K562 (cell line): ENCODE data around the gene HMCN2. TPM values are rescaled to one million over a fixed set of nuclear protein-coding genes. Genes with fewer than 3 reads are reported as not detected.

Experiments
- ATAC-seq: fragments of 200-7000 bp; cut with Tn5 transposase; 3 replicates; pipeline ENCODE4 v1.9.1; 2020; ENCODE audit warnings: moderate library complexity
- BruUV-seq: library from RNA; stranded (reverse); fragments of 400-500 nt; replicated peaks from 2 replicates; lab custom pipeline; 2021; lab: Mats Ljungman, UMichigan
- CTCF ChIA-PET: fragments of 300-600 bp; formaldehyde crosslinking; extraction: SDS; loops from one replicate; lab custom pipeline; 2021; ENCODE audit warnings: low intra/inter-chr PET ratio; lab: Yijun Ruan, JAX
- POLR2A ChIA-PET: fragments of 300-600, 350-650 bp; sonication (Branson Sonifier 250); formaldehyde crosslinking; extraction: SDS; loops from one replicate; lab custom pipeline; 2021; ENCODE audit warnings: antibody characterized with exemption, inconsistent platforms; lab: Yijun Ruan, JAX
- DNase-seq, 4 experiments: peaks; one replicate each; pipeline versions ENCODE4 v3.0.0 to v3.0.0-alpha.2; 2011 to 2018; ENCODE audit warnings: low spot score in 3 of 4, mixed read lengths in 3 of 4; ENCODE audit errors: extremely low read depth in 1 of 4
- FAIRE-seq: peaks from 2 replicates; lab custom pipeline; 2011; peaks lifted over from hg19 to GRCh38; lab: Jason Lieb, UNC
- H2AFZ ChIP-seq: 2 replicates; pipeline ENCODE4 v1.6.0; 2011; ENCODE audit warnings: low read depth, low read length, control low read depth, inconsistent platforms
- H3K27ac ChIP-seq: fragments of 200-600 bp; 3 replicates; pipeline ENCODE4 v1.8.0; 2011; ENCODE audit warnings: low read depth, mild to moderate bottlenecking, control low read depth, inconsistent platforms, low read length, moderate library complexity, mixed read lengths; ENCODE audit errors: extremely low read depth
- H3K27me3 ChIP-seq, 2 experiments: fragments of 300-600 bp in 1 of 2; 2 replicates in 1 of 2; 3 replicates in 1 of 2; pipeline versions ENCODE4 v1.6.0 to v1.8.0; 2011; ENCODE audit warnings: inconsistent platforms in 2 of 2, low read length in 2 of 2, mild to moderate bottlenecking in 1 of 2, mixed read lengths in 1 of 2, moderate library complexity in 1 of 2; ENCODE audit not compliant: control insufficient read depth in 2 of 2, insufficient read depth in 2 of 2
- H3K36me3 ChIP-seq: fragments of 300-600 bp; 3 replicates; pipeline ENCODE4 v1.8.0; 2011; ENCODE audit warnings: mild to moderate bottlenecking, low read length, inconsistent platforms; ENCODE audit not compliant: control insufficient read depth, insufficient read depth
- H3K4me1 ChIP-seq, 2 experiments: fragments of 200-600 bp in 1 of 2; replicated peaks in 1 of 2; 2 replicates in 1 of 2; 3 replicates in 1 of 2; pipeline versions ENCODE4 v1.5.1 to v1.8.0; 2011; ENCODE audit warnings: inconsistent platforms in 2 of 2, low read length in 2 of 2, mild to moderate bottlenecking in 1 of 2, mixed read lengths in 1 of 2, moderate library complexity in 1 of 2; ENCODE audit not compliant: control insufficient read depth in 2 of 2, insufficient read depth in 2 of 2
- H3K4me2 ChIP-seq: 2 replicates; pipeline ENCODE4 v1.6.1; 2011; ENCODE audit warnings: low read length, control low read depth, inconsistent platforms, mixed read lengths; ENCODE audit not compliant: insufficient read depth
- H3K4me3 ChIP-seq: fragments of 200-600 bp; sonication (generic), shearing (Covaris generic); 2 replicates; pipeline ENCODE4 v1.5.1; 2016; ENCODE audit warnings: control low read depth, inconsistent platforms
- H3K79me2 ChIP-seq: fragments of 200-600 bp; 3 replicates; pipeline ENCODE4 v1.8.0; 2011; ENCODE audit warnings: low read length, inconsistent platforms; ENCODE audit not compliant: control insufficient read depth, insufficient read depth
- H3K9ac ChIP-seq, 2 experiments: 2 replicates each; pipeline versions ENCODE4 v1.6.0 to v1.6.1; 2011; ENCODE audit warnings: low read depth in 2 of 2, low read length in 2 of 2, control low read depth in 1 of 2, inconsistent platforms in 1 of 2, mild to moderate bottlenecking in 1 of 2, mixed read lengths in 1 of 2; ENCODE audit not compliant: insufficient read depth in 1 of 2
- H3K9me1 ChIP-seq: one replicate; pipeline ENCODE4 v1.6.0; 2011; ENCODE audit warnings: inconsistent platforms, mild to moderate bottlenecking, low read length, moderate library complexity; ENCODE audit not compliant: control insufficient read depth, insufficient read depth
- H3K9me3 ChIP-seq: replicated peaks from 2 replicates; pipeline ENCODE4 v1.5.1; 2011; ENCODE audit warnings: low read depth, low read length, inconsistent platforms; ENCODE audit not compliant: control insufficient read depth, insufficient read depth
- H4K20me1 ChIP-seq: replicated peaks from 2 replicates; pipeline ENCODE4 v1.6.1; 2011; ENCODE audit warnings: low read length, inconsistent platforms, mixed read lengths; ENCODE audit not compliant: control insufficient read depth, insufficient read depth
- NR2C2 ChIP-seq, 2 experiments: fragments of 200-800 bp in 1 of 2; sonication (Bioruptor generic) in 1 of 2; sonication (generic) in 1 of 2; formaldehyde crosslinking in 1 of 2; IDR thresholded peaks; 2 replicates each; pipeline versions ENCODE4 v1.6.1 to v1.8.0; 2016 to 2022; ENCODE audit warnings: mild to moderate bottlenecking in 1 of 2, missing compliant biosample characterization in 1 of 2, missing genetic modification characterization in 1 of 2, missing genetic modification reagents in 1 of 2
- ZNF146 ChIP-seq: IDR thresholded peaks from one replicate; pipeline ENCODE4 v1.6.1; 2018; ENCODE audit warnings: missing compliant biosample characterization; ENCODE audit not compliant: unreplicated experiment
- WGBS: fragments of 100-300 bp; shearing (Covaris generic); methylation state at CpG from one replicate; pipeline ENCODE4 v1.1.6; 2016; ENCODE audit warnings: low coverage, mixed read lengths; ENCODE audit not compliant: insufficient coverage; ENCODE audit errors: missing lambda C conversion rate; 5-methylcytosine and 5-hydroxymethylcytosine counted together
- in situ Hi-C: fragments of 300-500 bp; cut with MboI; formaldehyde crosslinking; loops from 4 replicates; pipeline ENCODE4 v1.15.0; 2018; ENCODE audit warnings: inconsistent platforms, mixed read lengths
- intact Hi-C: fragments of 100-400 bp; cut with micrococcal nuclease; formaldehyde crosslinking; loops from 2 replicates; pipeline ENCODE4 v1.14.2; 2022
- polyA plus RNA-seq, 8 experiments: library from polyadenylated mRNA; depleted of rRNA in 4 of 8; stranded (reverse) in 5 of 8; unstranded in 3 of 8; fragments of >200 nt; fragmentation: Nextera tagmentation in 2 of 8; fragmentation: Illumina TruSeq in 1 of 8; extraction: Ambion mirVana in 2 of 8; extraction: Trizol in 1 of 8; gene quantifications; 2 replicates each; pipeline versions ENCODE4 v1.2.1 to v1.2.3, GENCODE V29; 2011 to 2014; ENCODE audit warnings: inconsistent platforms in 1 of 8, missing spikeins in 1 of 8
- total RNA-seq, 7 experiments: library from RNA; depleted of rRNA in 6 of 7; stranded (reverse); fragments of >200 nt in 6 of 7; fragmentation: Illumina TruSeq in 2 of 7; extraction: Trizol in 2 of 7; gene quantifications; 2 replicates each; pipeline versions ENCODE4 v1.2.1 to v1.2.3, GENCODE V29; 2011 to 2021; ENCODE audit warnings: low replicate concordance in 1 of 7
- TF ChIP-seq, protein P1 (sequence below): fragments of 450-650 bp; formaldehyde crosslinking; IDR thresholded peaks from 2 replicates; pipeline ENCODE4 v1.4.0; 2022; ENCODE audit warnings: missing genetic modification characterization

The HMCN2 gene
- total and polyA plus RNA-seq, 9 of the 15 experiments (the other 6 are each of a cell fraction or from before 2014, with no cell fraction given): 0.01 TPM; not detected in 8

DNA sequence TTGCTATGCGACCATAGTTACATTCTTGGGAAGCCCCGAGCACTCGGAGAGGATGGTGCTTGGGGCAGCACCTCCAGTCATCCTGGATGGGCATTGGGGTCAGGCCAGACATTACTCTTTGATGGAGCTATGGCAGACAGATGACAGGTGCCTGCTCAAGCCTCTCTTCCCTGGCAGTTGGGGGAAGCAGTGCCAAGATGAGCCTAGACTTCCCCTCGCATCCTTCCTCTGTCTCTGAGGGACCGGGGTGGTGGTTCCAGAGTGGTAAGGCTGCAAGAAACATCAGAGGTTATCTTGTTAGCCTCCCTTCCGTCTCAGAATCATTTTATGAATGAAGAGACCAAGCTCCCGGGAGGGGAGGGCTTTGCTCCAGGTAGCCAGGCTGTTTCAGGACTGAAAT is 2.8 kb upstream of the HMCN2 start:
- H3K79me2 ChIP-seq: no peaks in the 10 kb centered on the region
- ChIA-PET POLR2A (interaction anchor here (0.8 to 1.1 kb wide), 2 partner anchors 10 to 19 kb away, joined by 3 read pairs; no protein-coding TSS in a partner anchor), CTCF (no interaction called here)
- DNase-seq: no peak
- no peak overlapping the region for H3K4me2 ChIP-seq
- FAIRE-seq: no peak
- H3K27me3 ChIP-seq: peaks cover 58 to 67% of the 10 kb centered on the region in 2 experiments; a peak in 4 of 5 replicates
- 1% methylated on average over 7 of the region's 7 CpGs for WGBS
- H4K20me1 ChIP-seq: peaks cover 2% of the 10 kb centered on the region; the same call in 1 of the 2 replicates
- H2AFZ ChIP-seq: no peak overlapping the region
- TF ChIP-seq, protein P1, sequence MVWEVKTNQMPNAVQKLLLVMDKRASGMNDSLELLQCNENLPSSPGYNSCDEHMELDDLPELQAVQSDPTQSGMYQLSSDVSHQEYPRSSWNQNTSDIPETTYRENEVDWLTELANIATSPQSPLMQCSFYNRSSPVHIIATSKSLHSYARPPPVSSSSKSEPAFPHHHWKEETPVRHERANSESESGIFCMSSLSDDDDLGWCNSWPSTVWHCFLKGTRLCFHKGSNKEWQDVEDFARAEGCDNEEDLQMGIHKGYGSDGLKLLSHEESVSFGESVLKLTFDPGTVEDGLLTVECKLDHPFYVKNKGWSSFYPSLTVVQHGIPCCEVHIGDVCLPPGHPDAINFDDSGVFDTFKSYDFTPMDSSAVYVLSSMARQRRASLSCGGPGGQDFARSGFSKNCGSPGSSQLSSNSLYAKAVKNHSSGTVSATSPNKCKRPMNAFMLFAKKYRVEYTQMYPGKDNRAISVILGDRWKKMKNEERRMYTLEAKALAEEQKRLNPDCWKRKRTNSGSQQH (CRISPR knock-in tag): no peak
- TF ChIP-seq ZNF146 (CRISPR knock-in tag): no peak
- no peak for TF ChIP-seq NR2C2 (CRISPR knock-in tag; IDR thresholded peaks at IDR 0.05)
- no peak for TF ChIP-seq NR2C2 (tag; IDR thresholded peaks at IDR 0.05)
- no peaks in the 10 kb centered on the region for H3K9me3 ChIP-seq
- H3K4me3 ChIP-seq: no peak overlapping the region
- no peaks in the 10 kb centered on the region for H3K9me1 ChIP-seq
- H3K4me1 ChIP-seq: peaks cover 0 to 15% of the 10 kb centered on the region in 2 experiments; a peak in 2 of 5 replicates
- H3K9ac ChIP-seq: no peak overlapping the region
- no peak for ATAC-seq
- in situ Hi-C loops: no loop called here
- H3K36me3 ChIP-seq: no peaks in the 10 kb centered on the region
- intact Hi-C loops: no loop called here
- no TSS peak for BruUV-seq
- no peak overlapping the region for H3K27ac ChIP-seq
